PFSK-1 (cell line): Measurements from ENCODE around the gene THBD.

Source experiments
- POLR2AphosphoS5 ChIP-seq: IDR thresholded peaks from 2 replicates; pipeline ENCODE4 v1.6.1; 2012; ENCODE audit warnings: low read depth, mild to moderate bottlenecking, control low read depth, low read length, moderate library complexity
- TF ChIP-seq, protein P1 (sequence below), 2 experiments: IDR thresholded peaks; 2 replicates each; pipeline versions ENCODE4 v1.6.1 to v1.8.0; 2011 to 2012; ENCODE audit warnings: low read depth in 2 of 2, low read length in 2 of 2, control low read depth in 1 of 2, inconsistent platforms in 1 of 2, mild to moderate bottlenecking in 1 of 2, moderate library complexity in 1 of 2; ENCODE audit not compliant: insufficient read depth in 1 of 2

DNA sequence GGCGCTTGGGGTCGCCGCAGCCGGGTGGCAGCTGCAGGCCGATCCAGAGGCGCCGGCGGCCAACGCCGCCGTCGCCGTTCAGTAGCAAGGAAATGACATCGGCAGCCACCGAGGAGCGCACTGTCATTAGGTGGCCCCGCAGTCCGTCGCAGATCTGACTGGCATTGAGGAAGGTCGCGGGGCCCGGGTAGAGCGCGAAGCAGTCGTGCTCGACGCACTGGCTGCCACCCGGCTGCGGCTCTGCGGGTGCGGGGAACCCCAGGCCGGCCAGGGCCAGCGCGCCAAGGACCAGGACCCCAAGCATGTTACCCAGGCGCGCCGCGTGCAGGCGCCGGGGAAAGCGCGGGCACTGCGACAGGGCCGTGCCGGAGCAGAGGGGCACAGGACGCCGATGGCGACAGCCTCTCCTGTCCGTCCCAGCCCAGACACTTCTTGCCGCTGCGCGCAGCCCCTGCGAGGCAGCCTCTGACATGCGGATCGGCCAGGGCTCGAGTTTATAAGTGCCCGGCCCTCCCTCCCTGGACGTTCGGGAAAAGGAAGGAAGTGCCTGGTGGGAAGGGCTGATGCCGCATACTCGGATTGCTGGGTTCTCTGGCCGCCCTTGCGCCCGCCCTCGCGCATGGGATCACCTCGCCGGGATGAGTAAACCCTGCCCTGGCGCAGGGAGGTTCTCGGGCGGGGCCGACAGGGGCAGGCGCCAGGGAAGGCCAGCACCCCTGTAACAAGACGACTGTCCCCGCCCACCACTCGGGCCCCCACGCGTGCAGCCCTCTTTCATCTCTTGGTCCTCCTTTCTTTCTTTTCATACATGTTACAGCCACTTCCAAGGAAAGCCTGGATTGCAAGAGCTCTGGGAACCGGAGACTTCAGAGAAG, at the start of gene THBD:
- no peak for TF ChIP-seq POLR2AphosphoS5
- TF ChIP-seq, protein P1, sequence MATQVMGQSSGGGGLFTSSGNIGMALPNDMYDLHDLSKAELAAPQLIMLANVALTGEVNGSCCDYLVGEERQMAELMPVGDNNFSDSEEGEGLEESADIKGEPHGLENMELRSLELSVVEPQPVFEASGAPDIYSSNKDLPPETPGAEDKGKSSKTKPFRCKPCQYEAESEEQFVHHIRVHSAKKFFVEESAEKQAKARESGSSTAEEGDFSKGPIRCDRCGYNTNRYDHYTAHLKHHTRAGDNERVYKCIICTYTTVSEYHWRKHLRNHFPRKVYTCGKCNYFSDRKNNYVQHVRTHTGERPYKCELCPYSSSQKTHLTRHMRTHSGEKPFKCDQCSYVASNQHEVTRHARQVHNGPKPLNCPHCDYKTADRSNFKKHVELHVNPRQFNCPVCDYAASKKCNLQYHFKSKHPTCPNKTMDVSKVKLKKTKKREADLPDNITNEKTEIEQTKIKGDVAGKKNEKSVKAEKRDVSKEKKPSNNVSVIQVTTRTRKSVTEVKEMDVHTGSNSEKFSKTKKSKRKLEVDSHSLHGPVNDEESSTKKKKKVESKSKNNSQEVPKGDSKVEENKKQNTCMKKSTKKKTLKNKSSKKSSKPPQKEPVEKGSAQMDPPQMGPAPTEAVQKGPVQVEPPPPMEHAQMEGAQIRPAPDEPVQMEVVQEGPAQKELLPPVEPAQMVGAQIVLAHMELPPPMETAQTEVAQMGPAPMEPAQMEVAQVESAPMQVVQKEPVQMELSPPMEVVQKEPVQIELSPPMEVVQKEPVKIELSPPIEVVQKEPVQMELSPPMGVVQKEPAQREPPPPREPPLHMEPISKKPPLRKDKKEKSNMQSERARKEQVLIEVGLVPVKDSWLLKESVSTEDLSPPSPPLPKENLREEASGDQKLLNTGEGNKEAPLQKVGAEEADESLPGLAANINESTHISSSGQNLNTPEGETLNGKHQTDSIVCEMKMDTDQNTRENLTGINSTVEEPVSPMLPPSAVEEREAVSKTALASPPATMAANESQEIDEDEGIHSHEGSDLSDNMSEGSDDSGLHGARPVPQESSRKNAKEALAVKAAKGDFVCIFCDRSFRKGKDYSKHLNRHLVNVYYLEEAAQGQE (IDR thresholded peaks at IDR 0.05; ENCODE audit: insufficient read depth in 1 of 2, low read depth in 2 of 2, low read length in 2 of 2): no peak
